Vagina (tissue), 2 donors: ENCODE results near the gene BRSK2. TPM values are rescaled to one million over a fixed set of nuclear protein-coding genes. Genes with fewer than 3 reads are reported as not detected.

Experiments
- DNase-seq, 2 donors: peaks; one replicate each; pipeline ENCODE4 v3.0.0-alpha.2; 2017; ENCODE audit errors: extremely low spot score in 2 of 2
- H3K27ac ChIP-seq: fragments of 200-600 bp; sonication (generic); one replicate; pipeline ENCODE4 v1.5.1; 2019
- H3K27me3 ChIP-seq: fragments of 200-600 bp; sonication (generic); one replicate; pipeline ENCODE4 v1.5.1; 2019
- H3K36me3 ChIP-seq, 2 donors: fragments of 200-600 bp; sonication (generic); one replicate each; pipeline ENCODE4 v1.5.1; 2017 to 2019
- H3K4me1 ChIP-seq: fragments of 200-600 bp; sonication (generic); one replicate; pipeline ENCODE4 v1.5.1; 2019
- H3K4me3 ChIP-seq, 2 donors: fragments of 200-600 bp; sonication (generic); 1 replicate in 1 of 2; 2 replicates in 1 of 2; pipeline ENCODE4 v1.5.1; 2016 to 2019
- H3K9me3 ChIP-seq: fragments of 200-600 bp; sonication (generic); one replicate; pipeline ENCODE4 v1.5.1; 2019
- CTCF ChIP-seq, 3 experiments: fragments of 450-650 bp in 2 of 3; fragments of 200-600 bp in 1 of 3; sonication (generic) in 1 of 3; IDR thresholded peaks; one replicate each; pipeline ENCODE4 v1.5.1; 2017 to 2019; ENCODE audit warnings: antibody characterized with exemption in 3 of 3, mild to moderate bottlenecking in 2 of 3, moderate library complexity in 2 of 3
- POLR2A ChIP-seq, 2 donors: fragments of 450-650 bp; IDR thresholded peaks; one replicate each; pipeline ENCODE4 v1.6.1; 2017; ENCODE audit warnings: antibody characterized with exemption in 2 of 2, mild to moderate bottlenecking in 2 of 2, moderate library complexity in 2 of 2
- POLR2AphosphoS5 ChIP-seq, 2 donors: sonication (generic); formaldehyde crosslinking; IDR thresholded peaks; one replicate each; pipeline ENCODE4 v1.9.0; 2017; ENCODE audit warnings: antibody characterized with exemption in 2 of 2, mild to moderate bottlenecking in 2 of 2, low read depth in 1 of 2; ENCODE audit not compliant: insufficient read depth in 1 of 2
- intact Hi-C: fragments of 100-400 bp; cut with DNase I; formaldehyde crosslinking; loops from one replicate; pipeline ENCODE4 v1.15.1; 2023
- total RNA-seq: library from RNA; depleted of rRNA; stranded (reverse); fragments of >200 nt; gene quantifications from one replicate; pipeline ENCODE4 v1.2.3, GENCODE V29; 2016

BRSK2 gene
- total RNA-seq, 1 donor from 2014 or later: 3.9 TPM

DNA sequence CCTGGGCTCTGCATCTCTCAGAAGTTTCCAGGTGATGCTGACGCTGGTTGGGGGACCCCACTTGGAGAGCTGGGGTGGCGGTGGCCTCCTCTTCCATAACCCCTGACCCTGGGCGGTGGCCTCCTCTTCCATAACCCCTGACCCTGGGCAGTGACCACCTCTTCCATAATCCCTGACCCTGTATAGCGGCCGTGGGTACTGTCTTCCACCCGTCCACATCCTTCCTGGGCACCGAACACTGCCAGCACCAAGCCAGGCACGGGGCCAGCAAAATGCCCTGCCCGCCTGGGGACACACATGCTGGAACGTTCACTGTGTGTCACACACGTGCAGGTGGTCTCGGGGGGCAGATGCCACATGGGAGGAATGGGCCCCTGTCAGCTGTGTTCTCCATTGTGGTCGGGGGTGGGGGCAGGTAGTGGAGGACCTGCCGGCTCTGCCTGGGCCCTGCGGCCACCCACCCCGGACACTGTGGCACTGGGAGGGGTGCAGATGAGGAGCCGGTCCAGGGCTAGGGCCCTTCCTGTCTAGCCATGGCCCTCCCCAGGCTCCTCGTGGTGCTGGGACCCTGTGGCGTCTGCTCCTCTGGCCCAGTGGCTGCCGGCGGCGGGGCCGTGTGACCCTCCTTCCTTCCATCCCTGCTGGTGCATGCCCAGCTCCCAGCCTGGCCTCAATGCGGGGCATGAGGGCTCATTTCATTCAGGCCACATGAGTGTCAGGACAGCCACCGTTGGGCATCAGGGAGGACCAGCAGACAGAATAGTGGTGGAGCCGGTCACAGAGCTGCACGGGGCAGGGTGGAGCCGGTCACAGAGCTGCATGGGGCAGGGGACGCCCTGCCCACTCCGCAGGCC is 10.8 kb downstream of the BRSK2 start:
- Histone ChIP-seq H3K4me3 (no peak overlapping the region), H3K27me3 (no peaks in the 10 kb centered on the region), H3K4me1 (no peaks in the 10 kb centered on the region), H3K36me3 (no peaks in the 10 kb centered on the region), H3K9me3 (no peaks in the 10 kb centered on the region), H3K27ac (no peak overlapping the region)
- TF ChIP-seq POLR2AphosphoS5 (IDR thresholded peaks at IDR 0.05; ENCODE audit: insufficient read depth in 1 of 2, low read depth in 1 of 2): no peak
- TF ChIP-seq CTCF (IDR thresholded peaks at IDR 0.05): no peak
- TF ChIP-seq POLR2A (IDR thresholded peaks at IDR 0.05): no peak
- intact Hi-C loops: no loop called here
- no peak for DNase-seq

DNA sequence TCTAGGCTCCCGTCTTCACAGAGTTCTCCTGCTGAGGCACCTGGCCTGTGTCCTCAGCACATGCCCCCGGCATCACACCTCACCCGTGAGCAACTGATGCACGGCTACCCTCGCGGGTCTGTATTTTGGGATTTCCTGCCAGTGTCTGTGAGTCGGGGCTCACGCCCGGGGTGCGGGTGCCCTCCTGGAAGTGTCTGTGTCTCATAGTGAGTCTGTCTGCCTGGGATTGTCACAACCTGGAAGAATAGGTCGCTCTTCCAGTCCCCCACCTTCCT is 11.4 kb downstream of the BRSK2 start:
- H3K36me3 ChIP-seq: no peaks in the 10 kb centered on the region
- H3K4me1 ChIP-seq: no peaks in the 10 kb centered on the region
- TF ChIP-seq POLR2AphosphoS5 (IDR thresholded peaks at IDR 0.05; ENCODE audit: insufficient read depth in 1 of 2, low read depth in 1 of 2) (no peak), CTCF (IDR thresholded peaks at IDR 0.05) (no peak), POLR2A (IDR thresholded peaks at IDR 0.05) (no peak)
- no peak for DNase-seq
- no peak overlapping the region for H3K27ac ChIP-seq
- no peak overlapping the region for H3K4me3 ChIP-seq
- H3K27me3 ChIP-seq: no peaks in the 10 kb centered on the region
- intact Hi-C loops: no loop called here
- no peaks in the 10 kb centered on the region for H3K9me3 ChIP-seq

GRCh38 chr11:1401656-1402221 is 12.0 kb downstream of the BRSK2 start:
- Histone ChIP-seq H3K9me3 (no peaks in the 10 kb centered on the region), H3K27ac (no peak overlapping the region), H3K27me3 (no peaks in the 10 kb centered on the region), H3K36me3 (no peaks in the 10 kb centered on the region), H3K4me3 (no peak overlapping the region), H3K4me1 (no peaks in the 10 kb centered on the region)
- TF ChIP-seq CTCF (IDR thresholded peaks at IDR 0.05) (no peak), POLR2A (IDR thresholded peaks at IDR 0.05) (no peak), POLR2AphosphoS5 (IDR thresholded peaks at IDR 0.05; ENCODE audit: insufficient read depth in 1 of 2, low read depth in 1 of 2) (no peak)
- intact Hi-C loops: no loop called here
- no peak for DNase-seq

GRCh38 chr11:1402355-1403077 is 12.8 kb downstream of the BRSK2 start:
- DNase-seq: no peak
- intact Hi-C loops: no loop called here
- Histone ChIP-seq H3K27me3 (no peaks in the 10 kb centered on the region), H3K27ac (no peak overlapping the region), H3K4me1 (no peaks in the 10 kb centered on the region), H3K36me3 (no peaks in the 10 kb centered on the region), H3K9me3 (no peaks in the 10 kb centered on the region), H3K4me3 (no peak overlapping the region)
- no peak for TF ChIP-seq CTCF (IDR thresholded peaks at IDR 0.05)
- no peak for TF ChIP-seq POLR2AphosphoS5 (IDR thresholded peaks at IDR 0.05; ENCODE audit: insufficient read depth in 1 of 2, low read depth in 1 of 2)
- no peak for TF ChIP-seq POLR2A (IDR thresholded peaks at IDR 0.05)
